Adrenal gland (tissue), 5 donors: ENCODE results near the gene BATF.

ENCODE experiments used
- POLR2A ChIP-seq, 2 donors: fragments of 450-650 bp; IDR thresholded peaks; one replicate each; pipeline ENCODE4 v1.6.1; 2017; ENCODE audit warnings: antibody characterized with exemption in 2 of 2, mild to moderate bottlenecking in 2 of 2, moderate library complexity in 1 of 2
- TF ChIP-seq, protein P1 (sequence below), 6 experiments: fragments of 450-650 bp in 4 of 6; fragments of 200-600 bp in 2 of 6; sonication (generic) in 1 of 6; IDR thresholded peaks; 1 replicate in 5 of 6; 2 replicates in 1 of 6; pipeline versions ENCODE4 v1.5.1 to v1.8.0; 2016 to 2021; ENCODE audit warnings: antibody characterized with exemption in 6 of 6, mild to moderate bottlenecking in 2 of 6, moderate library complexity in 1 of 6
- donor health status: DM: no; HTN: no; CAD: no.

- TF ChIP-seq, protein P1, sequence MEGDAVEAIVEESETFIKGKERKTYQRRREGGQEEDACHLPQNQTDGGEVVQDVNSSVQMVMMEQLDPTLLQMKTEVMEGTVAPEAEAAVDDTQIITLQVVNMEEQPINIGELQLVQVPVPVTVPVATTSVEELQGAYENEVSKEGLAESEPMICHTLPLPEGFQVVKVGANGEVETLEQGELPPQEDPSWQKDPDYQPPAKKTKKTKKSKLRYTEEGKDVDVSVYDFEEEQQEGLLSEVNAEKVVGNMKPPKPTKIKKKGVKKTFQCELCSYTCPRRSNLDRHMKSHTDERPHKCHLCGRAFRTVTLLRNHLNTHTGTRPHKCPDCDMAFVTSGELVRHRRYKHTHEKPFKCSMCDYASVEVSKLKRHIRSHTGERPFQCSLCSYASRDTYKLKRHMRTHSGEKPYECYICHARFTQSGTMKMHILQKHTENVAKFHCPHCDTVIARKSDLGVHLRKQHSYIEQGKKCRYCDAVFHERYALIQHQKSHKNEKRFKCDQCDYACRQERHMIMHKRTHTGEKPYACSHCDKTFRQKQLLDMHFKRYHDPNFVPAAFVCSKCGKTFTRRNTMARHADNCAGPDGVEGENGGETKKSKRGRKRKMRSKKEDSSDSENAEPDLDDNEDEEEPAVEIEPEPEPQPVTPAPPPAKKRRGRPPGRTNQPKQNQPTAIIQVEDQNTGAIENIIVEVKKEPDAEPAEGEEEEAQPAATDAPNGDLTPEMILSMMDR (IDR thresholded peaks at IDR 0.05) = no peak
- TF ChIP-seq POLR2A (IDR thresholded peaks at IDR 0.05) = no peak
Measured at GRCh38 chr14:75568791-75569190, 46.5 kb downstream of the BATF start.
